Stimulated activated CD8-positive, alpha-beta memory T cell treated with anti-CD3 and anti-CD28 coated beads, Interleukin-4, amount 100 ng/mL, for 24 hours (primary cell): ENCODE data around the gene PUS3.
"Not testable (repeated sequence)": the region's sequence is repeated elsewhere in the genome, so short reads cannot be mapped to it uniquely, and the experiment has no call there.

Experiments
- DNase-seq: peaks from one replicate; pipeline ENCODE4 v3.0.0-alpha.2; 2020; ENCODE audit warnings: low read depth

The PUS3 gene

GRCh38 chr11:125871391-125872137 is 31.4 kb downstream of the PUS3 start:
- DNase-seq, result no peak

GRCh38 chr11:125869521-125869920 is 33.5 kb downstream of the PUS3 start:
- no peak for DNase-seq

- not testable (repeated sequence) for DNase-seq
Measured at GRCh38 chr11:125865354-125865753, 37.7 kb downstream of the PUS3 start.

DNA sequence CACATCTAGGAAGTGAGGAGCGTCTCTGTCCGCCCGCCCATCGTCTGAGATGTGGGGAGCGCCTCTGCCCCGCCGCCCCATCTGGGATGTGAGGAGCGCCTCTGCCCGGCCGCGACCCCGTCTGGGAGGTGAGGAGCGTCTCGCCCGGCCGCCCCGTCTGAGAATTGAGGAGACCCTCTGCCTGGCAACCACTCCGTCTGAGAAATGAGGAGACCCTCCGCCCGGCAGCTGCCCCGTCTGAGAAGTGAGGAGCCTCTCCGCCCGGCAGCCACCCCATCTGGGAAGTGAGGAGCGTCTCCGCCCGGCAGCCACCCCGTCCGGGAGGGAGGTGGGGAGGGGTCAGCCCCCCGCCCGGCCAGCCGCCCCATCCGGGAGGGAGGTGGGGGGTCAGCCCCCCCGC is 40.2 kb downstream of the PUS3 start:
- not testable (repeated sequence) for DNase-seq

GRCh38 chr11:125857670-125858069 is 45.3 kb downstream of the PUS3 start:
- DNase-seq, result not testable (repeated sequence)

DNA sequence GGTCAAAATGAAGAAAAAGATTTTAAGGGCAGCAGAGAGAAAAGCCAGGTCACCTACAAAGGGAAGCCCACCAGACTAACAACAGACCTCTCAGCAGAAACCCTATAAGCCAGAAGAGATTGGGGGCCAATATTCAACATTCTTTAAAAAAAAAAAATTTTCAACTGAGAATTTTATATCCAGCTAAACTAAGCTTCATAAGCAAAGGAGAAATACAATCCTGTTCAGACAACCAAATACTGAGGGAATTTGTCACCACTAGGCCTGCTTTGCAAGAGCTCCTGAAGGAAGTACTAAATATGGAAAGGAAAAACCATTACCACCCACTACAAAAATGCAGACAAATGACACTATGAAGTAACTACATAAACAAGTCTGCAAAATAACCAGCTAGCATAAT is 56.8 kb downstream of the PUS3 start:
- no peak for DNase-seq
